Activated CD4-positive, alpha-beta T cell treated with anti-CD3 and anti-CD28 coated beads, Interleukin-2, Interleukin-6, amounts not matched to agents 100 ng/mL and 50 ng/mL, durations not matched to agents 16 hours and 8 hours (primary cell): ENCODE data around the gene PODXL2.
"Not testable (repeated sequence)": the region's sequence is repeated elsewhere in the genome, so short reads cannot be mapped to it uniquely, and the experiment has no call there.

Experiments used
- DNase-seq: peaks from one replicate; pipeline ENCODE4 v3.0.0-alpha.2; 2020

Gene PODXL2

DNA sequence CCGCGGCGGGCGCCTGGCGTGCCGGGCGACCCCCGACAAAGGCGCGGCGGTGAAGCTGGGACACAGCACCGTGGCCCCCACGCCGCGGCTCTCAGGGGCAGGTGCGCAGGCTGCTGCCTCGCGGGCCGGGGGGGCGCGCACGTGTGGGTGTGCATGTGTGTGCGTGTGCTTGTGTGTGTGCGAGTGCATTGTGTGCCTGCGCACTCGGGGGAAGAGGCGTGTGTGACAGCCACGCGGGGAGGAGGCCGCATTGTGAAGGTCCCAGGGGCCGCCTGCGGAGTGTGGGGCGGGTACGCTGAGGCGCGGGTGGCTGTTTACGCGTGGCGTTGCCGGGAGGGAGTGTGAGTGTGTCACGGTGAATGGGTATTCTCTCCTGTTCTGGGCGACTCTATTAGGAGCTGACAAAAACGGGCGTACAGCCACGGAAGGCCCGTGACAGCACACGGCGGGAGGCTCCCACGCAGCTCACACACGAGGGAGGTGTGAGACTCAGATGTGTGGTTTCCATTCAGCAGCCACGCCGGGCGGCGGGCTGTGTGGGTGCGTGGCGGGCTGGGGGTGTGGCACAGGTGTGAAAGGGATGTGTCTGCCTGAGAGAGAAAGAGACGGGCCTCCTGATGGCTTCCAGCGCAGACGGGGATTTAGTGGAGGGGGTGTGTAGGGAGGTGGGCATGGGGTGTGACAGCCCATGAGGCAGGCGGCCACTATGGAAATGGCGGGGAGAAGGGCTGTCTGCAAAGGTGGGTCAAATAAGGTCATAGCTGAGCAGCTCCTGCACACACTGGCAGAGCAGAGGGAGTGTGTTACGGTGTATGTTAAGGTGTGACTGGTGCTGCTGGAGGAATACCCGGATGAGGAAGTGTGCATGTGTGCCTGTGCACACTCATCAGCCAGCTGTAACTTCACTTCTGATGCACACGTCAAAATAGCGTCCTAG is 750 bp downstream of the PODXL2 start:
- DNase-seq = peak; percentile 8

DNA sequence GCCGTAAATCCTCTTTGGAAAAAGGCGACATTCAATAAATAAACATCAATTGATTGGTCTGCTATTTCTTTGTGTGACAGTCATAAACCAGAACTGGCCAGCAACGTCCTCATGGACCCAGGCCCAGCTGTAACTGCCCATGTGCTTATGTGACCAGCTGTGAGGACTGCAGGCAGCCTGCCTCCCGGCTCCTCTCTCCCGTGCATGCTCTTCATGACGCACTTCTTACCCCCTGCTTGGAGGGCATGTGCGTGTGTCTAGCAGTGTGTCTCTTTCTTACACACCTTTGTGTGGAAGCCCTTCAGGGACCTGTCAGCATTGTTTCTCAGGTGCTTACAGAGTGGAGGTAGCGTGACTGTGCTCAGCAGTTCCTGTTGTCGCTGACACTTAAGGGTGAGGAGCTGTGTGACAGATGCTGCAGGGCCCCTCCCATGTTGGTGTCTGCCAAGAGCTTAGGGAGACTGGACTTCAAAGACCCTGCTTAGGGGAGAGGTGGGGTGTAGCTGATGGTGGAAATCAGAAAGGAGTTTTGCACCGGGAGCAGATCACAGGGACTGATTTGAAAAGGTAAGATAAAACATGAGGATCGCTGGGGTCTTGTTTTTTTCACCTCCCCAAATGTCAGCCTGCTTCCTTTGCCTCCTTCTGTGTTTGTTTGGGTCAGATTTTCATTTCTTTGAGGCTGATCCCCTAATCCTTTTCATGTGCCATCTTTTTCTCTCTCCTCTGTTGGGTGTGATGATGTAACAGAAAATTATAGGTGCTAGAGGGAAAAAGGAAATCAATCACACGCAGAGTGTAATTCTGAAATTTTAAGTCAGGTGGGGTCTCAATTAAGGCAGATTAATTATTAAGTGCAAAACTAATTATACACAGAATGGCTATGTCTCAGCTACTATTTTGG is 2.1 kb downstream of the PODXL2 start:
- DNase-seq = no peak

GRCh38 chr3:127632035-127632820 is 3.2 kb downstream of the PODXL2 start:
- no peak for DNase-seq

GRCh38 chr3:127634653-127635052 is 5.7 kb downstream of the PODXL2 start:
- no peak for DNase-seq

- DNase-seq = peak; percentile 73
These were observed 8.6 kb downstream of the PODXL2 start for GRCh38 chr3:127637546-127637945.

DNA sequence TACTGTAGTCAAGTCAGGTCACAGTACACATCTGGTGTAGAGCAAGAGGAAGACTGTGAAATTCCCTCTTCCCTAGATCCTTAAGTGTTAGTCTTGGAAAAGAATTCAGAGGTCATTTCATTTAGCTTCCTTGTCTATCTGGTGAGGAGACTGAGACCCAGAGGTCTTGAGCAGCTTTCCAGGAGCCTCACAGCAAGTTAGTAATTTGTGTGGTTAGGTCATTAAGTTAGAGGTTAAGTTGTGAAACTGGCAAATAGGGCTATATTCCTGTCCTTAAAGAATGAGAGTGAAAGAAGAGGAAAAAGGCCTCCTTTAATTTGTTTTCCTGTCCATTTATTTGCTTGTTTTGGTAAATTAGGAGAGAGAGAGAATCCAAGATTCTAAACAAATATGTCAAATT is 9.0 kb downstream of the PODXL2 start:
- no peak for DNase-seq

GRCh38 chr3:127639173-127640041 is 10.4 kb downstream of the PODXL2 start:
- no peak for DNase-seq

DNA sequence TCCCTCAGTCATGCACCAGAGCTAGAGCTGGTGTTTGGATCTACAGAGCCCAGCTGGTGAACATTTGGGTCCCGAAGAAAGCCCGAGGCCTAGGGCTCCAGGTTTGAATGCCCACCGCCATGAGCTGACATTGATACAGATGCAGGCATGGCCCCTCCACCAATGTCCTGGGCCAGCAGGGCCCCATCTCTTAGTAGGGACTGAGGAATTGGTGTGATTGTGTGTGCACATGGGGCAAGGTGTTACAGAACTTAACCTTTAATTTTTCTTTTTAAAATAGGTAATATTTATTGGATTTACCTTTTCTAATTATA is 11.0 kb downstream of the PODXL2 start:
- no peak for DNase-seq

DNA sequence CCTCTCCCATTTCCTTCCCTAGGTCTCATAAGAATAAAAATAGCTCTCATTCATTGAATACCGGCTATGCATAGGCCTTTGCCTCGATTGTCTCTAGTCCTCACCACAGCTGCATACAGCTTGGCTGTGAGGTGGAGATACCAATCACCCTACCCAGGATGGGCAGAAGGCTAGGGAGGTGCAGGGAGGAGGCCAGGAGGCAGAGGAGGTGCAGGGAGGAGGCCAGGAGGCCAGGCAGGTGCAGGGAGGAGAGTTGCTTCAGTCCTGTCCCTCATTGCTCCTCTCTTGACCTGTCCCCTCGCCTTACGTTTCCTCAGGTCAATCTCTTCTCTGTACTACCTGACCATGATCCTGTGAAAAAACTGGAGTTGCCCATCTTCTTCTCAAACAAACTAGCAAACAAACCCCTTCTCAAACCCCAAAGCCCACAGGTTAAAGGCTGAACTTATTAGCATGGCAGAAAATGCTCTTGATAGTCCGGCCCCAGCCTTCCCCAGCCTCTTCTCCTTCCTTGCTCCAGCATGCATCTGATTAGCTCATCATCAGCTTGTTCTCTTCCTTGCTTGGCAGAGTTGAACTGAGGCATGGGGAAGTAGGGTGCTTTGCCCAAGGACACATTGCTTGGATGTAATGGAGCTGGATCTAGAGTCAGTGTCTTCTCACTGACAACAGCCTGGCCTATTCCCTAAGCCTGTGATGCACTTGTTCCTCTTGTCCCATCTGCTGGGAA is 15.8 kb downstream of the PODXL2 start:
- DNase-seq = no peak

DNA sequence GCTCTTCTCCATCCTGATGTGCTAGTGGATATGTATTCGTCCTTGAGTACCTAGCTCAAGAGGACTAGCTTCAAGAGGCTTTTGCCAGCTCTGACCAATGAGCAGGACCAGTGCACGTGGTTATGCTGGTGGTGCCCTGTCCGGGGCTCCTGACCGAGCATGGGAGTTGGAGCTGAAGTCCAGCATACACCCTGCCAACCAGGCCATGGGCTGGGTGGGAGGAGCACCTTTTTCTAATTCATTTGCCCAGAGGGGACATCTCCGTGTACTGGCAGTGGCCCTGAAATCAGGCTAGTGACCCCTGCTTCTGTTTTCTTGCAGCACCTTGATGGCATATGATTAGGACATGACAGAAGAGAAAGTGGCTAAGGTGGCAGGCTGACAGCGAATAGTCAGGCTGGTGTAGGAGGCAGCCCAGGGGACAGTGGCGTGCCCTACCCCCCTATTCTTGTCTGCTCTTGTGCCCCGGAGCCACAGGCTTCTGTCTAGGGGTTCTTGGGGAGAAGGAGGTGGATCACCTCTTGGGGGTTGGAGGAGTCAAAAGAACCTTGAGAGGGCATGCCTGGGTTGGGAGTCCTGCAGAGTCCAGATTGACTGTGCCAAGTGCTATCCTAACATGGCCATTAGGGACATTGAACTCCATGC is 16.5 kb downstream of the PODXL2 start:
- no peak for DNase-seq

- no peak for DNase-seq
These were observed 17.6 kb downstream of the PODXL2 start for GRCh38 chr3:127646501-127647046.

DNA sequence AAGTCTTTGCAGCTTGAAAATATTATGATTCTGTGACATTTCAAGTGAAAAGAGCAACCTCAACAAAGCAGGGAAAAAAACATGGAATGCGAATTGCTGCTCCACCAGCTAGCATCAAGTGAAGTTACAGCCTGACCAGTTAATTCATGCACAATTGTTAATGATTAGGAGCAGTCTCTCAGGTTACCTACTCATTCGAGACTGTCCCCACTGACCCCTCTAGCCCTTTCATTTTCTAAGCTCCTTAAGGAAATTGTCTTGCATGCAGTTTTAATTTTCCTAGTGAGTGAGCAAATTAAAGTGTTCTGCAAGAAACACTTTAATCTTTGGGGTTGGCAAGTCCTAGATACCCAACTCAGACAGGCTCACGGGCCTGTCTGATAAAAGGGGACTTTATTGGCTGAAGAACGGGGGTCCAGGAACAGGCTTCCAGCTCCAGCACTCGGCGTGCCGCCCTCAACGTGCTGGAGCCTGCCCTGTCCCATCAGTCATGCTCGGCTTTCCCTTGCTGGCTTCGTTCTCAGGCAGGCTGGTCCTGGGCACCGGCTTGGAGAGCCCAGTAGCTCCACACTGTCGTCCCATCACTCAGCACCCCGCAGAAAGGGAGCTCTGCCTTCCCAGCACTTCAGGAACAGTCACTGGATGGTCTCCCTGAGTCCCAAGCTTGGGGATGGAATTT is 18.3 kb downstream of the PODXL2 start:
- no peak for DNase-seq

- DNase-seq = no peak
These were observed 18.8 kb downstream of the PODXL2 start for GRCh38 chr3:127647845-127648204.

DNA sequence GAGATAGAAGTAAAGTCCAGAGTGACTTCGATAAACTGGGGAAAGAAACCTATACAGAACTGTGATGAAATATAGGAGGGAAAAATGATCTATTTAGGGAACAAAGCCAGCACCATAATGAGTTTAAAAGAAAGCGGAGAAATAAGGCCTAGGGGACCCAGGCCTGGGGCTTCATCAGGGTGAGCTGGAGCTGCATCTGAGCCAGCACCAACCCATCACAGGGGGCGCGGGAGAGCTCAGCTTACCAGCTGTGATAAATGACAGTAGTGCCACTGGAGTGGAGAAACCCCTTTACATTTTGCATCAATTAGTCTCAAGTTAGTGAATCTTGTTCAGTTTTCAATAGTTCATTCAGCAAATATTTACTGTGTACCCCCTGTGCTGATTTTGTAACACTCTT is 21.3 kb downstream of the PODXL2 start:
- no peak for DNase-seq

DNA sequence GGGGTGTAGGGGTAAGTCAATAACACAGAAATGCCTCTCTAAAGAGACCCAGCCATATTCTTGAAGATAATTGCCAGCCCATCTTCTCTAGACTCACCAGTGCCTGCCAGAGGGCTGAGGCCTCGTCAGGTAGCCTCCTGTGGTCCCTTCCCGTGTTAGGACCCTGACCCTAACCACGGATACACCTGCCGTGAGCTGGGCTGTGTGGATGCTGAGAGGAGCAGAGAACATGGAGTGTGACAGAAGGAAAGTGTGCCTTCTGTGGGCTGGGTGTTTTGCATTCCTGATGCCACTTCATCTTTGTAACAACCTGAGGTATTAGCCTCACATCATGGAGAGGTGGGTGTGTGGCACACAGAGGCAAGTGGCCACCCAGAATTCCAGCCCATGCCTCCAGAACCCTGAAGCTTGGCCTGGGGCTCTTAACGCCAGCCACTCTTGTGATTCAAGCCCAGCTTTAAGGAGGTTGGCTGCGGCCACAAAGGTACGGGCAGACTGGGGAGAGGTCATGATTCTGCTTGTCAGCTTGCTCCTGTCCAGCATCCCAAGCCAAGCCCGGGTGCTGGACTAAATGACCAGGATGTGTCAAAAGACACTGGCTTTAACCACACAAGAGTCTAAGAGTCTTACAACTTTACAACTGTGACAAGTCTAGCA is 22.7 kb downstream of the PODXL2 start:
- no peak for DNase-seq

GRCh38 chr3:127652246-127652995 is 23.4 kb downstream of the PODXL2 start:
- DNase-seq = peak; percentile 48

DNA sequence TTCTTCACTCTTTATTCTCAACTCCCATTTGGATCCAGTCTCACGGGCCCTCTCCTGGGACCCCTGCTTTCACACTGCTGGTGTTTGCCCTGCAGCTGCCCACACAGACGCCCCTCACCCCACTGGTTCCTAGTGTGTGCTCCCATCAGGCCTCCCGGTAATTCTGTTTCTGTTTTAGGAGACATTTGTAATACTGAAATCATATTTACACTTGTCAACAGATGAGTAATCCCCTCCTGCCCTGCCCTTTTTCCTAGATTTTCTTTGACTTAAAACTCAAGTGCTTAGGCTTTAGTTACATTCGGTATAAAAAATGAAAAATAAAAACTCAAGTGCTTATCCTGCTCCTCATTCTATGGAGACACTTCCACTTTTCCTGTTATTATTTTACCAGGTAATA is 25.4 kb downstream of the PODXL2 start:
- DNase-seq = no peak

GRCh38 chr3:127654993-127655392 is 26.0 kb downstream of the PODXL2 start:
- DNase-seq = not testable (repeated sequence)

- DNase-seq = no peak
These were observed 26.7 kb downstream of the PODXL2 start for GRCh38 chr3:127655641-127656040.
